NCI-H510A treated with DMSO at 0.1 percent for 48 hours (cell line): ENCODE measurements around the gene B3GALNT2.

Source experiments
- DNase-seq: peaks from one replicate; lab custom pipeline; 2025; lab: John Stamatoyannopoulos, UW

B3GALNT2 gene

DNA sequence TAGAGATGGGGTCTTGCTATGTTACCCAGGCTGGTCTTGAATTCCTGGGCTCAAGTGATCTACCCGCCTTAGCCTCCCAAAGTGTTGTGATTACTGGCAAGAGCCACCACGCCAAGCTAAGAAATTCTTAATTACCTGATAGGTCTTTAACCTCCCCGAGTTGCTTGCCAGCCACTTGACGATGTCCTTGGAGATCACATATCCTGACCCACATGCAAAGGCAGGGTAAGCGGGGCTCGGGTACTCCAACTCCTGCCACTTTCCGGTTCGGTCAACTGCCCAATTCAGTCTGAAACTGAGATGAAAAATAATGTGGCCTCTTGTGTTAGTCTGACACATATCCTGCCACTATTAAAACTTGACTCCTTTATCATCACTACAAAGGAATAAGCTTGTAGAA, 50.2 kb downstream of the B3GALNT2 start:
- no peak for DNase-seq

GRCh38 chr1:235450886-235451483, 53.3 kb downstream of the B3GALNT2 start:
- no peak for DNase-seq

- DNase-seq, result no peak
Observed at GRCh38 chr1:235450433-235450832, 53.8 kb downstream of the B3GALNT2 start.

DNA sequence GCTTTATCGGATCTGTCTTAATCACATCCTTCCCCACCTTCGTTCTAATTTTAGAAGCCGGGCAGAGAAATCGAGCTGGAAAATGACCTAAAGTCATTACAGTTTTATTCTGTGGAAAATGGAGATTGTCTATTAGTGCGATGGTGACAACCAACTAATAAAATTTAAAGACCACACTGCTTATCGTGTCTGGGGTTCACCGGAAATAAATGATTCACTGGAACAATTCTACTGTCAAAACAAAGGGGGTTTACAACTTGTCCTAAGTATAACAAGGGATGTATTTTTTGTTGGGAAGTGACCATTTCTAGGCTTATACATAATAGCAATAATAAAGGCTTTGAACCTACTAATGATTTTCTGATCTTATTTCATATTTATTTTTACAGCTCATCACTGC, 55.6 kb downstream of the B3GALNT2 start:
- DNase-seq, result no peak

GRCh38 chr1:235442788-235443429, 61.3 kb downstream of the B3GALNT2 start:
- DNase-seq, result no peak

GRCh38 chr1:235441159-235441685, 63.0 kb downstream of the B3GALNT2 start:
- no peak for DNase-seq

GRCh38 chr1:235434001-235434400, 70.3 kb downstream of the B3GALNT2 start:
- DNase-seq, result no peak

- DNase-seq, result no peak
Observed at GRCh38 chr1:235430991-235431390, 73.3 kb downstream of the B3GALNT2 start.

DNA sequence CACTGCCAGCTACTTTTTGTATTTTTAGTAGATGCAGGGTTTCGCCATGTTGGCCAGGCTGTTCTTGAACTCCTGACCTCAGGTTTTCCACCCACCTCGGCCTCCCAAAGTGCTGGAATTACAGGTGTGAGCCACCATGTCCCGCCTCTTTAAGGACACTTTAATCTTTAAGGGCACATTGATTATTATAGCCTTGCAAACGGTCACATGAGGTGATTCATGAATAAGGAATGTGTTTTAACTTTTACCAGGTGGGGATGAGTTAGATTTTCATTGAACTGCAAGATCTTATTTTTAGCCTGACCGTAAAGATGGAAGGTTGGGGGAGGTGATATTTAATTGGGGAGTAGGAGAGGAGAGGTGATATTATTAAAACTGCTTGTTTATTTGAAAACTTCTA, 75.1 kb downstream of the B3GALNT2 start:
- DNase-seq, result no peak

GRCh38 chr1:235427447-235427846, 76.8 kb downstream of the B3GALNT2 start:
- DNase-seq, result no peak

DNA sequence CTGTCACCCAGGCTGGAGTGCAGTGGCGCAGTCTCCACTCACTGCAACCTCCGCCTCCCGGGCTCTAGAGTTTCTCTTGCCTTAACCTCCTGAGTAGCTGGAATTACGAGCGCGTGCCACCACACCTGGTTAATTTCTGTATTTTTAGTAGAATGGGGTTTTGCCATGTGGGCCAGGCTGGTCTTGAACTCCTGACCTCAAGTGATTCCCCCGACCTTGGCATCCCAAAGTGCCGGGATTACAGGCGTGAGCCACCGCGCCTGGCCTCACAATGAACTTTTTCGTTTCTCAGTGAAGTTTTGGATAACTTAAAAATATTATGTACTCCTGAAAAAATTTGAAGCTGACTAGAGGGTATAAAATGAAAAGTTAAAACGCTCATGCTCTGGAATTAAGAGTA, 77.6 kb downstream of the B3GALNT2 start:
- DNase-seq, result no peak

DNA sequence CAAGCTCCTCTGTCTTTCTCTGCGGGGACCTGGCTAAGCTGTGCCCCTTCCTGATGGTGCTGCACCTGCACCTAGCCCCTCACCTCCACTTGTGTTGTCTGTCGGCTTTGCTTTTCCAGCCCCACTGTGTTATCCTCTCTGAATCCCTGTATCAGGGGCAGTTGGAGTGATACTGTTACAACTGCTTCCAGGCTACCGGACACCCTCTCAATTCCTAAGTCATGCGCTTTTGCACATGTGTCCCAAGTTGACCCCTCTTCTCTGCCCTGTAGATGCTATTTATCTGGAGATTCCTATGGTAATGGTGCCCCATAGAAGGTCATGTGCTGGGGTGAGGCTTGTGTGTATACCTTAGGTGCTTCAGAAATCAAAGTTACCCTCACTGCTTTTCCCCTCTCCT, 78.1 kb downstream of the B3GALNT2 start:
- no peak for DNase-seq

DNA sequence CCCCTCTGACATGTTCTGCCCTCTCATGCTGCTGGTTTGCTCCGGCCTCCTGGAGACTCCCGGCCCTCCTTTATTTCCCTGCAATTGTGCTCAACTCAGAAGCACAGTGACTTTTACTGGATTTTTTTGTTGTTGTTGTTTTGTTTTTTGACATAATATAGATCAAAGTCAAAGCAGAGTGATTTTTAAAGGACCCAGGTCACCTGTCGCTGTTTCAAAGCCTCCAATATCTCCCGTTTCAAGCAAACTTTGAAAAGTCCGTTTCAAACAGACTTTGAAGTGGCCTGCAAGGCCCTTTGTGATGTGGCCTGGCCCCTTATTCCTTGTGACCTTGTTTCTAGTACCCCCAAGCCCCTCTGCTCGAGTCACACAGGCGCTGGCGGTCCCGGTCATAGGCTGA, 78.9 kb downstream of the B3GALNT2 start:
- no peak for DNase-seq

DNA sequence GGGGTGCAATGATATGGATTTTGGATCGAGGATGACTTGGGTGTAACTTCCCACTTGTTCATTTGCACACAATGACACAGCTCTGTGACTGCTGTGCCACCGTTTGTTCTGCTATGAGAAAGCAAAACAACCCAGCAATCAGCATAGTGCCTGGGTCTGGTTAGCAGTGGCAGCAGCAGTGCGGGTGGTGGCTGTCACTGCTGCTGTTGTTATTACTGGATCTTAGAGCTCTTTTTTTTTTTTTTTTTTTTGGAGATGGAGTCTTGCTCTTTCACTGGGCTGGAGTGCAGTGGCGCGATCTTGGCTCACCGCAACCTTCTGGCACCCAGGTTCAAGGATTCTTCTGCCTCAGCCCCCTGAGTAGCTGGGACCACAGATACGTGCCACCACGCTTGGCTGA, 80.2 kb downstream of the B3GALNT2 start:
- DNase-seq, result no peak

- DNase-seq, result no peak
Observed at GRCh38 chr1:235423214-235423652, 81.0 kb downstream of the B3GALNT2 start.

DNA sequence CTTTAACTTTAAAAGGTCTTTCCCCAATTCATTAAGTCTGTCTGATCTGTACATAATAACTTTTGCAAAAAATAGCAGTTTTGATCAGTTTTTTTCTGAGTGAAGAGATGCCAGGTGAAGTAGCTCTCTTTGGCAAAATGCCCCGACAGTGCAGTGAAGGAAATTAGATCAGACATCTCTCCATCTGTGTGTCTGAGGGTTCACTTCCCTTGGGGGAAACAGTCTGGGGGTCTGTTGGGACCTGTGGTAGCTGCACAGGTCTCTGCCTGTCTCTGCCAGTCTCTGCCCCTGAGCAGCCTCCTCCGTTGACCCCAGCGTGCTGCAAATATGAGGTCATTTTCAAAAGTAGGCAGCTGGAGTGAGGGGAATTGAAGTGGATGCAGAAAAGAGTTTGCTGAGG, 82.5 kb downstream of the B3GALNT2 start:
- no peak for DNase-seq

DNA sequence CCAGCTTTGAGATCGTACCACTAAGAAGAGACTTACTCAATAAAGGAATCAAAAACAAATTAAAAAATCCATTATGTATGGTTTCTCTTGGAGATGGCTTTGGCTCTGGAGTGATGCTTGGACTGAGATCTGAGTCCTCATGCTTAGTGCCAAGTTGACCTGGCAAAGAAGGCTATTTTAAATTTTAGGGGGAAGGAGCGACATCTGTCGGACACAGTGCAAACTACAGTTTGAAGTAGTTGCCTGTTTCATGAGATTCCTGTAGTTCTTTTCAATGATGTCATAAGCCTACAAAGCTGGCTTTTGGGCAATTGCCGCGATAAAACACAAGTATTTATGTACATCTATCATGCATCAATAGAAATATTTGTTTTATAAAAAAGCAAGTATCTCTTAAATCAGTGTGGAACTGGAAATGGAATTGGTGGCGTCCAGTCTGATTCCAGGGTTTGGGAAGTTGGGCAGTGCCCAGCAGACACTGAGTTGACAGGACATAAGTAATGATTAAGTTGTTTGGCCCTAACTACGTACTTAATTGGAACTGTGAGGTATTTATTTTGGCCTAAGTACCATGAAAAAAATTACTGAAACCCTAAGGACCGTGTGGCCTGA, 87.1 kb downstream of the B3GALNT2 start:
- DNase-seq, result peak; percentile 28

- no peak for DNase-seq
Observed at GRCh38 chr1:235416662-235417049, 87.6 kb downstream of the B3GALNT2 start.

GRCh38 chr1:235415008-235415904, 89.0 kb downstream of the B3GALNT2 start:
- DNase-seq, result peak; percentile 48

DNA sequence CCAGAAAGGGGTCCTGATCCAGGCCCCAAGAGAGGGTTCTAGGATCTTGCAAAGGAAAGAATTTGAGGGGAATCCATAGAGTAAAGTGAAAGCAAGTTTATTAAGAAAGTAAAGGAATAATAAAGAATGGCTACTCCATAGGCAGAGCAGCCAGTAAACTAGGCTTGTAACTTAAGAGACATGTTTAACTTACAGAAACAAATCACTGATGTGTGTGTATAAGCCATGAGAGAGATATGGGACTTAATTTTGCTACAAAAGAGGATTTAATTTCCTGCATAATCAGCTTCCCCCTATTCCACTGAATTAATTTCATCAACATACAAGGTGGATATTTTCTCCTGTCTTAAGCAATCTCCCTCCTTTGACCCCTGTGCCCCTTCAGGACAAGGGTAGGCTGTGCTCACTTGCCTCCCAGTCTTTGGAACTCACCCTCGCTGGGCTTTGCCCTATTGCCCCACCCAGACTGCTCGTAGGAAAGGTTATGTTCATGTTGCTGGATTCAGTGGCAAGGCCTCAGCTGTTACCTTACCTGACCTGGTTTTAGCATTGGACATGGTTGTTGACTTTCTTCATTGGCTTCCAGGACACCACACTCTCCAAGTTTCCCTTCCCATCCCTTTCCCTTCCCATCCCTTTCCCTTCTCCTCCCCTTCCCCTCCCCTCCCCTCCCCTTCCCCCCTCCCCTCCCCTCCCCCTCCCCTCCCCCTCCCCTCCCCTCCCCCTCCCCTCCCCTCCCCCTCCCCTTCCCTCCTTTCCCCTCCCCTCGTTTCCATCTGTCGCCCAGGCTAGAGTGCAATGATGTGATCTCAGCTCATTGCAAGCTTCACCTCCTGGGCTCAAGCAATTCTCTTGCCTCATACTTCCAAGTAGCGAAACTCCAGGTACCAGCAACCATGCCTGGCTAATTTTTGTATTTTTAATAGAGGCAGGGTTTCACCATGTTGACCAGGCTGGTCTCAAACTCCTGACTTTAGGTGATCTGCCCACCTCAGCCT, 92.5 kb downstream of the B3GALNT2 start:
- no peak for DNase-seq

DNA sequence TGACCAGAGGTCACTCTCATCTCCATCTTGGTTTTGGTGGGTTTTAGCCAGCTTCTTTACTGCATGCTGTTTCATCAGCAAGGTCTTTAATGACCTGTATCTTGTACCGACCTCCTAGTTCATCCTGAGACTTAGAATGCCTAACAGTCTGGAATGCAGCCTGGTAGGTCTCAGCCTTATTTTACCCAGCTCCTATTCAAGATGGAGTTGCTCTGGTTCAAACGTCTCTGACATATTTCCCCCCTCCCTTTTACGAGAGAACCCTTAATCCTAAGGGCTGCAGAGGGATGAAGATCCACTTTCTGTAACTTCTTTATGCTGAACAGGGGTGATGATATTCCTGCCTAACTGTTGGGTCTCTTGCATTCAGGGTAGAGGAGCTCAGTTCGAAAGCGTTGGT, 93.8 kb downstream of the B3GALNT2 start:
- no peak for DNase-seq
